ENCODE data around the gene SEMA5B. TPM values are rescaled to one million over a fixed set of nuclear protein-coding genes. Genes with fewer than 3 reads are reported as not detected.

SEMA5B gene
- total RNA-seq, 1 experiment from 2014 or later: 9.4 TPM

- H2BK120ac ChIP-seq (ENCODE audit: low read depth, low read length, poor library complexity, severe bottlenecking): no peak overlapping the region
- H3K18ac ChIP-seq (ENCODE audit: insufficient read length, low read depth, low read length): no peak overlapping the region
- no peak overlapping the region for H4K91ac ChIP-seq (ENCODE audit: insufficient read length, low read depth, low read length)
- Mint-ChIP-seq H3K4me3 (no peak overlapping the region), H3K27me3 (ENCODE audit: low read depth) (peaks cover 21% of the 10 kb centered on the region), H3K4me1 (peaks cover 19 to 37% of the 10 kb centered on the region in 2 experiments), H3K27ac (no peak overlapping the region), H3K36me3 (ENCODE audit: insufficient read depth in 1 of 3, low read depth in 3 of 3) (peaks cover 0 to 2% (median 0%) of the 10 kb centered on the region in 3 experiments; a peak in 1 of 7 replicates), H3K9me3 (no peaks in the 10 kb centered on the region)
- H2BK5ac ChIP-seq (ENCODE audit: insufficient read length, low read length): no peak overlapping the region
- TF ChIP-seq CTCF (conservative IDR thresholded peaks at IDR 0.05): no peak
- H3K23me2 ChIP-seq (ENCODE audit: insufficient read length, low read depth, low read length, poor library complexity, severe bottlenecking): no peaks in the 10 kb centered on the region
- H3K79me1 ChIP-seq (ENCODE audit: insufficient read depth, low read depth, low read length, poor library complexity, severe bottlenecking): no peaks in the 10 kb centered on the region
- H2AFZ ChIP-seq (ENCODE audit: low read length): no peak overlapping the region
- H4K20me1 ChIP-seq (ENCODE audit: control insufficient read depth, insufficient read depth, insufficient read length): no peaks in the 10 kb centered on the region
- H4K8ac ChIP-seq (replicated peaks; ENCODE audit: insufficient read length, low read depth, low read length): no peak overlapping the region
- WGBS (ENCODE audit: extremely low coverage, insufficient read length, low lambda C conversion rate): no CpG with 5 or more reads among the region's 2 CpGs
- no peak overlapping the region for H3T11ph ChIP-seq (ENCODE audit: low read length)
- H3K56ac ChIP-seq (ENCODE audit: insufficient read length, low read depth, low read length): no peak overlapping the region
- no peak overlapping the region for H2BK12ac ChIP-seq (ENCODE audit: insufficient read length, low read depth, low read length)
- no peak overlapping the region for H2BK15ac ChIP-seq (ENCODE audit: low read depth, low read length)
- no peak overlapping the region for H3K23ac ChIP-seq (ENCODE audit: insufficient read length, low read depth, low read length)
- no peak overlapping the region for H3K9ac ChIP-seq (ENCODE audit: extremely low read depth, insufficient read length, low read length)
- H3K4me2 ChIP-seq (ENCODE audit: insufficient read depth, insufficient read length, low read length): no peak overlapping the region
- H2AK5ac ChIP-seq (ENCODE audit: insufficient read length, low read length): no peak overlapping the region
- no peaks in the 10 kb centered on the region for H3K4me1 ChIP-seq (ENCODE audit: insufficient read depth, low read length)
- no peak overlapping the region for H3K14ac ChIP-seq (ENCODE audit: insufficient read depth, low read length)
- H3K27ac ChIP-seq (ENCODE audit: insufficient read length, low read depth, low read length): no peak overlapping the region
- H3K4ac ChIP-seq (ENCODE audit: low read depth, low read length): no peak overlapping the region
- DNase-seq: no peak
- H3K79me2 ChIP-seq (ENCODE audit: insufficient read depth, low read length): no peaks in the 10 kb centered on the region
- H3K9me3 ChIP-seq (ENCODE audit: control insufficient read depth, low read depth, low read length): no peaks in the 10 kb centered on the region
- no peak overlapping the region for H4K5ac ChIP-seq (ENCODE audit: insufficient read length, low read depth, low read length)
- no peak overlapping the region for H2BK20ac ChIP-seq (ENCODE audit: low read depth, low read length, poor library complexity, severe bottlenecking)
- no peaks in the 10 kb centered on the region; the same call in 1 of the 2 replicates for H3K27me3 ChIP-seq (ENCODE audit: insufficient read depth, low read length)
Observed at GRCh38 chr3:122945230-122945629, 82.3 kb downstream of the SEMA5B start.

Data from H9 (cell line).